ENCODE results near the gene ST3GAL3. TPM values are rescaled to one million over a fixed set of nuclear protein-coding genes. Genes with fewer than 3 reads are reported as not detected.

ST3GAL3 gene
- polyA plus RNA-seq, 1 donor (not counting 4 experiments of a cell fraction or from before 2014, with no cell fraction given): 10.0 TPM

- Histone ChIP-seq H3K4me3 (ENCODE audit: control insufficient read depth in 2 of 3, extremely low read depth in 1 of 3, insufficient read depth in 2 of 3, low read depth in 1 of 3, low read length in 3 of 3) (no peak overlapping the region), H3K27ac (ENCODE audit: control insufficient read depth, insufficient read depth, low read length) (no peak overlapping the region), H3K9ac (ENCODE audit: control insufficient read depth, extremely low read depth, insufficient read depth, low read length) (no peak overlapping the region), H3K79me2 (ENCODE audit: control insufficient read depth, insufficient read depth, low read length) (no peaks in the 10 kb centered on the region), H4K20me1 (ENCODE audit: control insufficient read depth, extremely low read depth, insufficient read depth, low read length) (no peaks in the 10 kb centered on the region), H3K4me1 (ENCODE audit: control insufficient read depth, extremely low read depth, insufficient read depth, low read length) (peaks cover 39% of the 10 kb centered on the region), H3K4me2 (ENCODE audit: control insufficient read depth, extremely low read depth, insufficient read depth, low read depth, low read length) (no peak overlapping the region), H2AFZ (ENCODE audit: control insufficient read depth, low read length) (no peak overlapping the region), H3K27me3 (ENCODE audit: control insufficient read depth, extremely low read depth, insufficient read depth, low read length) (no peaks in the 10 kb centered on the region), H3K9me3 (ENCODE audit: control insufficient read depth, low read depth, low read length) (no peaks in the 10 kb centered on the region), H3K9me1 (ENCODE audit: control insufficient read depth, extremely low read depth, insufficient read depth, low read length) (no peaks in the 10 kb centered on the region), H3K36me3 (ENCODE audit: control insufficient read depth in 2 of 2, extremely low read depth in 1 of 2, insufficient read depth in 2 of 2, low read length in 2 of 2) (peaks cover 0 to 2% of the 10 kb centered on the region in 2 experiments)
- no peak for FAIRE-seq
- dilution Hi-C loops (cut with MboI; ENCODE audit: extremely low pct_ligation_motif_present, low sequenced_read_pairs): no loop called here
- TF ChIP-seq EZH2 (IDR thresholded peaks at IDR 0.05; ENCODE audit: low read length) (no peak), CTCF (optimal IDR thresholded peaks at IDR 0.05 in 1 of 3, IDR thresholded peaks at IDR 0.05 in 1 of 3, conservative IDR thresholded peaks at IDR 0.05 in 1 of 3; ENCODE audit: extremely low read depth in 1 of 3, insufficient read depth in 2 of 3, low read length in 3 of 3) (no peak)
- DNase-seq (ENCODE audit: low read depth, low spot score): no peak
Observed at GRCh38 chr1:43864111-43865045, 157.0 kb downstream of the ST3GAL3 start.

GRCh38 chr1:43866201-43866600 lies 158.9 kb downstream of the ST3GAL3 start:
- H4K20me1 ChIP-seq (ENCODE audit: control insufficient read depth, extremely low read depth, insufficient read depth, low read length): no peaks in the 10 kb centered on the region
- no peak overlapping the region for H3K9ac ChIP-seq (ENCODE audit: control insufficient read depth, extremely low read depth, insufficient read depth, low read length)
- H3K9me1 ChIP-seq (ENCODE audit: control insufficient read depth, extremely low read depth, insufficient read depth, low read length): no peaks in the 10 kb centered on the region
- no peaks in the 10 kb centered on the region for H3K36me3 ChIP-seq (ENCODE audit: control insufficient read depth in 2 of 2, extremely low read depth in 1 of 2, insufficient read depth in 2 of 2, low read length in 2 of 2)
- no peaks in the 10 kb centered on the region for H3K9me3 ChIP-seq (ENCODE audit: control insufficient read depth, low read depth, low read length)
- H3K4me2 ChIP-seq (ENCODE audit: control insufficient read depth, extremely low read depth, insufficient read depth, low read depth, low read length): no peak overlapping the region
- no peak overlapping the region for H3K4me3 ChIP-seq (ENCODE audit: control insufficient read depth in 2 of 3, extremely low read depth in 1 of 3, insufficient read depth in 2 of 3, low read depth in 1 of 3, low read length in 3 of 3)
- no peaks in the 10 kb centered on the region for H3K27me3 ChIP-seq (ENCODE audit: control insufficient read depth, extremely low read depth, insufficient read depth, low read length)
- no peaks in the 10 kb centered on the region for H3K79me2 ChIP-seq (ENCODE audit: control insufficient read depth, insufficient read depth, low read length)
- FAIRE-seq (no peak), DNase-seq (ENCODE audit: low read depth, low spot score) (no peak)
- no peak overlapping the region for H2AFZ ChIP-seq (ENCODE audit: control insufficient read depth, low read length)
- no peak overlapping the region for H3K27ac ChIP-seq (ENCODE audit: control insufficient read depth, insufficient read depth, low read length)
- H3K4me1 ChIP-seq (ENCODE audit: control insufficient read depth, extremely low read depth, insufficient read depth, low read length): peaks cover 28% of the 10 kb centered on the region
- TF ChIP-seq EZH2 (IDR thresholded peaks at IDR 0.05; ENCODE audit: low read length): no peak
- no peak for TF ChIP-seq CTCF (optimal IDR thresholded peaks at IDR 0.05 in 1 of 3, IDR thresholded peaks at IDR 0.05 in 1 of 3, conservative IDR thresholded peaks at IDR 0.05 in 1 of 3; ENCODE audit: extremely low read depth in 1 of 3, insufficient read depth in 2 of 3, low read length in 3 of 3)
- dilution Hi-C loops (cut with MboI; ENCODE audit: extremely low pct_ligation_motif_present, low sequenced_read_pairs): no loop called here

All from keratinocyte (primary cell).